ENCODE results near the gene MGME1. TPM values are rescaled to one million over a fixed set of nuclear protein-coding genes. Genes with fewer than 3 reads are reported as not detected.
A peak's percentile ranks its signal among the peaks of the same experiment; 100 is the strongest.

The MGME1 gene
- total and polyA plus RNA-seq, 9 of the 15 experiments (the other 6 are each of a cell fraction or from before 2014, with no cell fraction given) = 13.4 to 45.1 (median 30.6) TPM

- TF ChIP-seq RNF219 (CRISPR knock-in tag; IDR thresholded peaks at IDR 0.05) = no peak
- peak in 1 of 2 experiments; percentile 58; a peak in 1 of 4 replicates for TF ChIP-seq ZMIZ1 (IDR thresholded peaks at IDR 0.05; ENCODE audit: low read depth in 2 of 2, low read length in 2 of 2)
- TF ChIP-seq ZFP36 (IDR thresholded peaks at IDR 0.05; ENCODE audit: low read depth, low read length, partially characterized antibody) = no peak
- TF ChIP-seq ZNF668 (CRISPR knock-in tag; IDR thresholded peaks at IDR 0.05) = no peak
- no peak for TF ChIP-seq BCL6 (CRISPR knock-in tag; IDR thresholded peaks at IDR 0.05)
- no peak for TF ChIP-seq MIER1 (IDR thresholded peaks at IDR 0.05; ENCODE audit: low read depth)
- TF ChIP-seq TRIM28 (IDR thresholded peaks at IDR 0.05) = no peak
- no peak for TF ChIP-seq SAP30 (IDR thresholded peaks at IDR 0.05; ENCODE audit: borderline replicate concordance, insufficient read depth, low read depth, low read length, poor library complexity, severe bottlenecking)
- no peak for TF ChIP-seq ZZZ3 (IDR thresholded peaks at IDR 0.05)
- no peak for TF ChIP-seq HDAC8 (tag; IDR thresholded peaks at IDR 0.05)
- no peak for TF ChIP-seq SPI1 (IDR thresholded peaks at IDR 0.05; ENCODE audit: borderline replicate concordance, low read depth, low read length)
- no peak for TF ChIP-seq HOMEZ (CRISPR knock-in tag; IDR thresholded peaks at IDR 0.05)
- no peak for TF ChIP-seq RBM17 (IDR thresholded peaks at IDR 0.05; ENCODE audit: borderline replicate concordance, low read depth, low read length)
- TF ChIP-seq BACH1 (tag; IDR thresholded peaks at IDR 0.05) = no peak
- TF ChIP-seq ZBTB9 (CRISPR knock-in tag; IDR thresholded peaks at IDR 0.05) = no peak
- no peak for TF ChIP-seq CHD2 (IDR thresholded peaks at IDR 0.05; ENCODE audit: low read depth, low read length)
- TF ChIP-seq ZBTB2 (IDR thresholded peaks at IDR 0.05) = peak; percentile 80
- TF ChIP-seq GTF2E2 (tag; IDR thresholded peaks at IDR 0.05) = no peak
Measured at GRCh38 chr20:17925141-17925939, 43.5 kb upstream of the MGME1 start (continued).
